HG02642 (cell line): ENCODE measurements around the gene CDK15.
"Not testable (repeated sequence)": the region's sequence is repeated elsewhere in the genome, so short reads cannot be mapped to it uniquely, and the experiment has no call there.

ENCODE experiments used
- ATAC-seq: cut with Tn5 transposase; IDR thresholded peaks from one replicate; pipeline ENCODE4 v1.9.1; 2021; ENCODE audit warnings: mild to moderate bottlenecking; ENCODE audit not compliant: unreplicated experiment, poor library complexity

Gene CDK15

DNA sequence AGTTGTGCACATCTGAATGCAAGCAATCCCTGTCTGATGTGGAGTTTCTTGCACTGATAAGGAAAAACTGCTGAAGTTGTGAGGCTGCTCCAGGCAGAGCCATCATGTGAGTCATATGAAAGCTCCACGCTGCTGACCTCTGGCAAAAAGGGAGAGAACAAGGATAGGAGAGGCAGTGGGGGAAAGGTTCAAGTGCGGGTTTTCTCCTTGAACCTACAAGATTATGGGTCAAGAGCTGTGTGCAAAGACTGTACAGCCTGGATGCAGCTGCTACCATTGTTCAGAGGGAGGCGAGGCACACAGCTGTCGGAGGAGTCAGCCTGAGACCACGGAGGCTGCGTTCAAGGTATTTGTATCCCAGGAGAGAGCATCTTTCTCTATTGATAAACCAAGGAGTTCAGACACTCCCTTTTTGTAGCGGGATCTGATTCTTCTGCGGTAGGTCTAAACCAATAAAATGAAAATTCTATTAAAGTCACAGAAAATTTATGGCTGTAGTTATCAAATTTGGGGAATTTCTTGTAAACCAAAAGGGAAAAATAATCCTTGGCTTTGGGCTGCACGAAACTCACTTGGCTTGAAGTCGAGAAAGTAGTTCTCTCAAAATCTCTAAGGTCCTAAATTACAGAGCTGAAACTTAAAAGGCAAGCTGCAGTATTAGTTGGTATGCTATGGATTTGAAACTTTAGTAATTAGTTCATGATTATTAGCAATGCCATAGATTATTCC lies at the start of gene CDK15:
Gene CDK15, plus strand, starts transcription at position 96 of the 729 bp plus-strand sequence. Its CDS starts 128 bp downstream, at position 224.
- ATAC-seq = no peak

DNA sequence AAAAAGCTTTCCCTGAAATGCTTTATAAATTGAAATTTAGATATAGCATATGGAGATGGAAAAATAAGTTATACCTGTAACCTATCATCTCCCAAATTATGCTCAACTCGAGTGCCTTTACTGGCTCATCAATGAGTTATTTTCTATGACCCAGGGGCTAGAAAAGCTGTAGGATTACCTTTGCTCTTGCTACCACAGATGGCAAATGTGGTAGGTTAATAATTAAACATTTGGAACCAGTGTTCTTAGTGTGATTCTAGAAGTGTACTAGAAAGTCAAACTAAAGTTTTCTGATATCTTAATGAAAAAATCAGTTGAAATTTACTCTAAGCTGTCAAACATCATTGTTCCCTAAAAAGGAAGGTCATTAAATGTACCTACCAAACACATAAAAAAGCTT lies 48.1 kb upstream of the CDK15 start:
- no peak for ATAC-seq

DNA sequence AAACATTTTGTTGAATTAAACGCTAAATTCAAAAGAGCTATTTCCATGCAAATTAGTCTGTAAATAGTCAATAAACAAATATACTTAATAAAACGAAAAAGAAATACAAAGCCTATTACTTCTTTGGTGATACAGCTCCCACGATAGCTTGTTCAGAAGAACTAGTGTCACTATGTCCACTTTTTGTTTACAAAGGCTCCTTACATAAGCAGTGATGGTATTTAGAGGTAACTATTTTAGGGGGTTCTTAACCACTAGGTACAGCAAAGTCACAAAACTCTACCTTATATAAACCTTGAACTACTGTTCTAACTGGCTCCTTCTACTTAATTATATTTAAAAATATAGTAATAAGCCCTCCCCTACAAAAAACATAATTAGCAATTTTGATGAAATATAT lies 47.5 kb upstream of the CDK15 start:
- no peak for ATAC-seq

DNA sequence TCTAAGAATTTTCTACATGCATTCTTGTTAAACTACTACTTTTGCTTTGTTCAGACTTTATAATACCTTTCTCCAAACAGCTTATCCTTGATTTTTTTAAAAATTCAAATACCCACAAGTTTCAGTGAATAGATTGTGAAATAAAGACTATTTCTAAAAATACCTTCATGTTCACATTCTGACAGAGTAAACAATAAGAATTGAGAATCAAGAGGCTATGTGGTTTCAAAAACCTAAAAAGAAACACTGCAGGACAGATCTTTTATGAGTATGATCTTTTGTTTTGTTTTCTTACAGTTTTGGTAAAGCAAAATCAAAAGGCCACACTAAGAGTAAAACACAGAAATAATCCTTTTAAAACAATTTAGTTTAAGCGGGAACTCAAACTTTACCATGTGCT lies 46.8 kb upstream of the CDK15 start:
- peak; percentile 45 for ATAC-seq

DNA sequence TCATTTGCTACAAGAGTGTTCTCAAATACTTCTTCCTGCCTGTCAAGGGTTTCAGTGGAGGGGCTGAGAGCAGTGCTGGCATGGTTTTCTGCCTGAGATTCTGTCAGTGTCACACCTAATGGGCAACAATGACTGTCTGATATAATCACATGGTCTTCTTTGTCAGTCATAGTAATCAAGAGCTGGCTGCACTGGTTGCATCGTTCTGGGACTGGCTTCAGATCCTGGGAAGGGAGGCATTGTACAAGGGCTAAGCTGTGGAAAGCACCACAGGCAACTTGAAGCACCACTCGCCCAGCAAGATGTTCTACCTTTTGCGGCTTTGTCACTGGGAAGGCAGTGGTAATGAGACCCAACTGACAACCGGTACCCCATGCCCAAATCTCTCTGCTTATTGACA lies 45.2 kb upstream of the CDK15 start:
- ATAC-seq = no peak

DNA sequence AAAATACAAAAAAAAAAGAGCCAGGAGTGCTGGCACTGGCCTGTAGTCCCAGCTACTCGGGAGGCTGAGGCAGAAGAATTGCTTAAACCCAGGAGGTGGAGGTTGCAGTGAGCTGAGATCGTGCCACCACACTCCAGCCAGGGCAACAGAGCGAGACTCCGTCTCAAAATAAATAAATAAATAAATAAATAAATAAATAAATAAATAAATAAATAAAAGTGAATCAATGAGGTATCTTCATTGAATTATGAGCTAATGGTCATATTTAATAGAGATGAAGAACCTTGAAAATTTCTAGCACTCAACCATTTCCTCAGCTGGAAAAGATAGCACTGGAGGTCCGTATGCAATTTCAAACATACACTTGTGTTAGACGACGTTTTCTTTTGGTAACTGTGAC lies 41.9 kb upstream of the CDK15 start:
- not testable (repeated sequence) for ATAC-seq

DNA sequence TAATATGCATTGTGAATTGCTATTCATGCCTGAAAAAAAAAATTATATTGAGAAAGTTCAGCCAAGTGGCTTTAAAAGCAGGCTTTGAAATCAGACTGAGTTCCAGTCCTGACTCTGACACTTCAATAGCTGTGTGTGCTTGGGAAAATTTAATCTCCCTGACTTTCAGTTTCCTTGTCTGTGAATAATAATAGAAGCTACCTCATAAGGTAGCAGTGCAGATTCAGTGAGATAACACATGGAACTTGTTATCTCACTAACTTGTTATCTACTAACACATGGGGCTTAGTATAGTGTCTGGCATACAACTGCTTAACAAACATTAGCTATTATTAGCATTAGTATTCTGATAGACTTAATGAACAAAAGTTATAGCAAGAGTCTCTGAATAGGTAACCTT lies 40.5 kb upstream of the CDK15 start:
- no peak for ATAC-seq

DNA sequence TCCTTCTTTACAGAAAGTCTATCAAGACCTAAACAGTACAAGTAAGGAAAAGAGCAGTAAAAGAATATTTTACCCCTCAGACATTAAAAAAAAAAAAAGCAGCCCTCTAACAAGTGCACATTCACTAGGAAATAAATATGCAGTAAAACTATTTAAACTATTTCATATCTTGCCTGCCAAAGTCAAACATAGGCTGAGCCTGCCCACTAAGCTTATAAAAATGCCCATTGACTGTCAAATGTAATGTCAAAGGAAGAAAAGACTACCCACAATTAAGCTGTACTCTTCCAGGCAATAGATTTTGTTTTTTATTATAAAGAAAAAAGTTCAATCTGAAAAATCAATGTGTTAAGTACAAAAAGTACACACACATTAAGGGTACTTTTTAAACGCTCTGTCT lies 37.4 kb upstream of the CDK15 start:
- ATAC-seq = no peak

DNA sequence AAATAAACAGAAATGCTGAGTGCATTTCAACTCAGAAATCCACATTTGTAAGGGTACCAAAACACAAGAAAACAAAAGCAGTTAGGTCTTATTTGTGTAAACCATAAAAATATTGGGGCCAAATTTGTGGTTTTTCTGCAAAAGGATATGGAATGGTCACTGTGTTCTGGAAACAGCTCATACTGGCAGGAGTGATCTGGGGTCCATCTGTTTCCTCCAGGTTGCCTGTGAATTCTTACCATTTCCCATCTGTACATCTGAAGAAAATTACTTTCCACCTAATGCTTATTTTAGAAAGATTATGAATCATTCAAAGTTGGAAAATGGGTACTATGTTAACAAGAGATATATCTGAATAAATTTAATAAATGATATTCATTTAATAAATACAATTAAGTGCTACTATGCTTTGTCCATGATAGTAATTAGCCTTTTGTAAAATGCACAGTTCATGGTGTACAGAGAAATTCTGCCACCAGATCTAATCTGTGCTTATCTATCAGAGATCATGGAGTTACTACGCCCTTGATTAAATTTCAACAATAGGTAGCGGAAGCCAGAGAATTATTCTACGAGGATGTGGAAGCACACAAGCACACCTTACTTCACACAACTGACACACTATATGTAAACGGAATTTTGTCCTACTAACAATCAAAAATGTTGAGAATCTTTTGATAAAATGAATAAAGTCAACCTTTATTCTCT lies 36.5 kb upstream of the CDK15 start:
- no peak for ATAC-seq

DNA sequence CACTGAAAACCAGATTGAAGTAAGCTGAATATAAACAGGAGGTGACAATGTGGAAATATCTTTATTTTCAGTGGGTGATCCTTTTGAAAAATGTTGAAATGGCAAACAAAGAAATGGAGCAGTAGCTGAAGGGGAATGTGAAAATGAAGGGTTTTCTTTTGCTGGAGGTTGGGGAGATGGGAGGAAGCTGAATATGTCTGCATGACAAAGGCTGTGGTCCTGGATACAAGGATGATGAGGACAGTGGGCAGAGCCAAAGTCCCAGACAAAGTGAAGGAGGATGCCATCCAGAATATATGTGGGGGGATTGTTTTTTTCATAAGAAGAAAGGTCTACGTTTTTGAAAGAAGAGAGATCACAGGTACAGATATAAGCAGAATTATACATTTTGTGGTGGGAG lies 32.3 kb upstream of the CDK15 start:
- ATAC-seq = no peak

DNA sequence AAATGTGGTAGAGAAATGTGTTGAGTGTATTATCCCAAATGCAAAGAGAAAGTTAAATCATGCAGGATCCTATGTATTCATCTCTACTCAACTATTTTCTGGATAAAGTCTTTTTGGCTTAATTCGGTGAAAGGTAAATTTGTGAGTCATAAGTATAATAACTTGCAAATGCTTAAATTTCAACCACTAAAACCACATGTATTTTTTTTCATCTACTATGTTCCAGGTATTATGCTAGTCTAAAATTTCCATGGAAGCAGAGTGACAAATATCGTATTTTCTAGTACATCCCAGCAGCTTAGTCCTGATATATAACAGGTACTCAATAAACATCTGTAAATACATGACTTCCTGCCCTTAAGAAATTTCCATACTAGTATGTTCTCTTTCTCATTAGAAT lies 31.8 kb upstream of the CDK15 start:
- ATAC-seq = no peak

DNA sequence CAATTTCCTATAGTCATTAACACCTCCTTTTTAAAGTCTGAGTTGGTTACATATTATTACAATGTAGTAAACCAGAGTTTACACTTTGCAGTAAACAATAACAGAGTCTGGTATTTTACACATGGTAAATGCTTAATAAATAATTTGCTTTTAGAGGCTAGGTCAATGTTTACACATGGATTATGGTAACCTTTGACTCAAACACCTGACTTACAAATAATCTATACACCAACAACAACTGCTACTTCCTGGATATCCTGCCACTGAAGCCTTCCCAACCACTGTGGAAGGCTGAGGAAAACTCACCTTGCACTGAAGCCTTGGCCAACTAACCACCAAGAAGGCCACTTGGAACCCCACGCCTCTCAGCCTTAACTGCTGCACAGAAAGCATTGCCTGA lies 31.0 kb upstream of the CDK15 start:
- no peak for ATAC-seq

DNA sequence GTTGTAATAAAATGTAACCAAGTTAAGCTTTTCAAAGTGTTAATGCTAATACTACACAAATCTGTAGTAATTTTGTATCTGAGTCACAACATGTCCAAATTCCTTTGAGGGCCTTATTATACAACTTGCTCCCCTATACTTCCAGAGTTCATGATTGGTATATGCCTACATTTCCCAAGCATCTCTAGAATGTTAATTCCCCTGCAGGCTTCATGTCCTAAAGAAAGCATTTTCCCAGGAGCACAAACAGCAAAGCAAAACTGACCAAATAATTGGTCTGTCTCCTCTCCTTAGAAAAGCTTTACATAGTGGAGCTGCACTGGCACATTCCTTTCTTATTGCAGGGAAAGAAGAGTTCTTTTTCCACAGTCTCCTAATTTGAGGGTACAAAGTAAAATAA lies 29.3 kb upstream of the CDK15 start:
- ATAC-seq = no peak

DNA sequence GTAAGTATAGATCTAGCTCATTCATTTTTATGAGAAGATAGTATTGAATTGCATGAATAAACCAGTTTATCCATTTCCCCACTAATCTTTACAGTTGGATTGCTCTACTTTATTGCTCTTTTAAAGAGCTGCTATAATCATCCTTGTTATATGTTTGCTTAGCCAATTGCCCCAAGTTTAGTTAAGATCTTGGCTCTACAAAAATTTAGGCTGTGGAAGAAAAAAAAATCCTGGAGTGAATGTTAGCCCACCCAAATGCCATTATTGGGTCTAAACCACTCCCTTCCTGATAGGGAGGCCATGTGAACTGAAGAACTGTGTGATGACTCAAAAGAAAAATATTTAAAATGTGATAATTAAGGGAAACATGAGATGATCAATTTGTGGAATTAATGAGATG lies 28.5 kb upstream of the CDK15 start:
- no peak for ATAC-seq

DNA sequence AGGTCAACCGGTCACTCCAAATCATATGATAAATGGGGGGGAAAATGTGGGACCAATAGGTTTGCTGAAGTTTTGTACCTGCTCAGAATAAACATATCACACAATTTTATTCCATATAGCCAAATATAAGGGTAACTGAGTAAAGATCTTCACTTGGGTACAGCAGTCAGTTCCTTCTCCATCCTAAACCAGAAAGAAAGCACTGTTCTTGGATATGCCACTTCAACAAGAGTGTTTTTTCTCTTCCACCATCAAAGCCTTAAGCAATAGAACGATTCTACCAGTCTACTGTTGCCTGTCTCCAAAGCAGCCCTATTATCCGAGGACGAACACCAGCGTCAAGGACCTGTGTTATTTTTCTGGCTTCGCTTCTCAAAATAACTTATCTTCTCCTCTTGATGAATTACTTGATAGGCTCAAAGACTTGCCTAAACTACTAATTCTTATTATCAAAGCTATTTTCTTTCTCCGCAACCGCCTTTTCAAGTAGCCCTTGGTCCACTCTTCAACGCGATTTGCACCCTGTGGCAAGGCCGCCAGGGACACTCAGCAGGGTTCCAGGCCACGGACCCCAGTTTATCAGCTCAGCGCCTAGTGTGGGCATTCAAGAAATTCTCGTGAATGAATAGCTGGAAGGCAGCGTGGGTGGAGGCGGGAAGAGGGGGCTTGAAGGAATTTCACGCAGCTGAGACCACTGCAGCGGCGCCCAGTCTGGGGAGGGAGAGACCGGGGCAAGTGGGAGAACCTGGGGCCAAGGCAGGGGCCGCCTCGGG lies 26.2 kb upstream of the CDK15 start:
- peak; percentile 8 for ATAC-seq

DNA sequence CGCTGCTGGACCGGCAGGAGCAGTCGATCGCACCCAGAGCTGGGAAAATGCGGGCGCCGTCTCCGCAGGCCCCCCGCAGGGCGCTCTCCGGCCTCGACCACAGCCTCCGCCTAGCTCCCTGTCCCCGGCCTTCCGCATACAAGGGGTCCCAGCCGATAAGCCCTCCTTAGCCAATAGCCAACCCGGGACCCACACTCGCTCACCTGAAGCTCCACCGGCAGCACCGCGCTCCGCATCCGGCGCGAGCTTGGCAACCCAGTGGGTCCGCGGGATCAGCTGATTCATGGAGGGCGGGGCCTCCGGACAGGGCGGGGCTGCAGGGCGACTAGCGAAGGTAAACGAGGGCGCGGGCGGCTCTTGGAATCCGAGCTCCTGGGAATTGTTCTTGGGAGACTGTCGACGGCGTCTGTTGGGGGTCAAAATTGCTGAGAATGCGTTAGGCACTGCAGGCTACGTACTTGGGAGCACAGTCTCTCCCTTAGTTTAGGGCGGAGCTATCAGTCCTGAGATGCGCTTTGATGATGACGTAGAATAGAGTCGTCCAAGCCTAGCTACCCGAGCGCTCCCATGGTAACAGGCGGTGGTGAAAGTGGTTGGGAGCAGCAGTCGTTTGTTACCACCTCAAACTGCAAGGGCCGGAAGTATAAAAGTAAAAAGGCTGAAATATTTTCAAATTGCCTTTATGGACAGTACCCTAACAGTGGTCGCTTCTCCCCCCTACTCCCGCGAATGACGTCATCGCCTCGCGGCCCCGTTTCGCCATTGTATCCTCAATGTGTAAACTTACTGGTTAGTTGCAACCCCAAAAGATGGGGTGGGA lies 25.5 kb upstream of the CDK15 start, which contains the start of gene ALS2:
Gene ALS2, minus strand, starts transcription at position 260 of the 820 bp plus-strand sequence. CDS start 12,048 bp downstream, outside the sequence.
- ATAC-seq = peak; percentile 98

DNA sequence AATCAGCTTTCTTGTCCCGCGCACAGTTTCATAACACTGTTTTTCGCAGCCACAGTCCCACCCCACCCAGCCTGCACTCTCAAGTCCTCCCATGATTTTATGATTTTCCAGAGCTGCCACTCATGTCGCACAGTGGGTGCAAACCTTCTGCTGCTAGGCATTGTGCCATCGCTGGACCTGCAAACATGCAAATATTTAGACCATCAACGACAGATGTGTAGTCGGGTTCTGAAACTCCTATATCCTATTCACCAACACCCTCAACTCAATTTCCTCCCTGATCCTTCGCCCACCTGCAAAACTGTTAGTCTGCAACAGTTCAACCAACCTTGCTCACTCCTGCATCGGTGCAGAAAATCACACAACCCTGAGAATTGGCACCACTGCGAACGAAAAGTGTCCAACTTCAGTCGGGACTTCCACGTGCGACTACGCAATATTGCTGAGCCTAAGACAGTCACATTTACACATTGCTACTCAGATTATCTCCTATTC lies 24.7 kb upstream of the CDK15 start:
- ATAC-seq = no peak

DNA sequence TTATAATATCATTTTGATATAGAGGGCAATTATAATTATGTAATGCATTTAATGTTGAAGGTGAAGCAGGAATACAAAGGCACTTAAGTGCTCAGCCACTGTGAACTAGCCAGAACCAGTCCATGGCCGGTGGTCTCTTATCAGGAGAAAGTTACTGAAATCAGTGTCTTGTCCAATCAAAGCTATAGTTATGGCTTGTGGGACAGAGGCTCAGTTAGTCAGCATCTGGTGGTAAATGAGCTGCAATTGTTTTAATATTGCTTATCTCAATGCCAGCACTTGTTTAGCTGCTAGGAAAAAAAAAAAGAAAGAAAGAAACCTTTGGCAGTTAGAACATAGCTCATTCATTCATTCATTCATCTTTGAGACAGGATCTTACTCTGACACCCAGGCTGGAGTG lies 21.8 kb upstream of the CDK15 start:
- no peak for ATAC-seq

DNA sequence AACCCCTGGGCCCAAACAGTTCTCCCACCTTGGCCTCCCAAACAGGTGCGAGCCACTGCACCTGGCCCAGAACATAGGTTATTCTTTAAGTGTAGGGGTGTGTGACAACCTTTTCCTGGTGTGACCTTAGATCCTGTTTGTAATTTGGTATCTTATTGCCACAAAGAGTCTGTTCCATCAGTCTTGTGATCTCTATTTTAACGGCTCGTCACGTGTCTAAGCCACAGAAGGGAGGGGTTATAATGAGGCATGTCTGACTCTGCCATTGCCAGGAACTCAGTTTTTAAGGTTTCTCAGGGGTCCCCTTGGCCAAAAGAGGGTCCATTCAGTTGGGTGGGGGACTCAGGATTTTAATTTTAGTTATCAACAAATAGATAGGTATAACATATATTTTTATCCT lies 21.2 kb upstream of the CDK15 start:
- ATAC-seq = no peak

DNA sequence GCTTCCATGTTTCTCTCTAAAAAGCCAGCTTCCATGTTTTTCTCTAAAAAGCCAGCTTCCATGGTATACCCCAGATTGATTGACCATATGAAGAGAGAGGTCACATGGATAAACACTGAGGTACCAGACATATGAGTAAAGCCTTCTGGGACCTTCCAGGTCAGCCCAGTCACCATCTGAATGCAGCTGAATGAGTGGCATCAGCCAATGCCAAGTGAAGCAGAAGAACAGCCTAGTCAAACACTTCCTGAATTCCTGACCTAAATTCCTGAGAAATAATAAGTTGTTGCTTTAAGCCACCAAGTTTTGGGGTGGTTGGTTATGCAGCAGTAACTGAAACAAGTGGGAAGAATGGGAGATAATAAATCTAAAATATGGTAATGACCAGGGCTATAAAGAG lies 19.9 kb upstream of the CDK15 start:
- no peak for ATAC-seq
